ENCODE results near the gene RIPK1.
"Not testable (repeated sequence)": the region's sequence is repeated elsewhere in the genome, so short reads cannot be mapped to it uniquely, and the experiment has no call there.

Gene RIPK1

GRCh38 chr6:3137057-3137777, 68.9 kb downstream of the RIPK1 start:
- DNase-seq: no peak

- not testable (repeated sequence) for DNase-seq
These were observed 69.6 kb downstream of the RIPK1 start for GRCh38 chr6:3137873-3138272.

- no peak for DNase-seq
These were observed 70.0 kb downstream of the RIPK1 start for GRCh38 chr6:3138341-3138740.

- no peak for DNase-seq
These were observed 71.0 kb downstream of the RIPK1 start for GRCh38 chr6:3139090-3139903.

- no peak for DNase-seq
These were observed 71.9 kb downstream of the RIPK1 start for GRCh38 chr6:3140201-3140600.

GRCh38 chr6:3142536-3142935, 74.2 kb downstream of the RIPK1 start:
- DNase-seq: no peak

GRCh38 chr6:3143158-3143557, 74.9 kb downstream of the RIPK1 start:
- DNase-seq: no peak

GRCh38 chr6:3144571-3144970, 76.3 kb downstream of the RIPK1 start:
- DNase-seq: no peak

GRCh38 chr6:3147914-3148757, 79.8 kb downstream of the RIPK1 start:
- DNase-seq: no peak

- no peak for DNase-seq
These were observed 83.4 kb downstream of the RIPK1 start for GRCh38 chr6:3151691-3152090.

- no peak for DNase-seq
These were observed 84.4 kb downstream of the RIPK1 start for GRCh38 chr6:3152689-3153088.

- DNase-seq: not testable (repeated sequence)
These were observed 87.1 kb downstream of the RIPK1 start for GRCh38 chr6:3155416-3155815.

GRCh38 chr6:3156184-3157130, 88.2 kb downstream of the RIPK1 start:
- peak in 1 of 4 experiments; percentile 16 for DNase-seq

GRCh38 chr6:3157131-3157933, 89.0 kb downstream of the RIPK1 start, which contains the start of gene TUBB2A:
TUBB2A (minus strand) TSS chr6:3157544; CDS start chr6:3157463, 81 bp downstream.
- peak; percentile 38 to 88 (median 64) for DNase-seq

GRCh38 chr6:3159805-3160781, 91.8 kb downstream of the RIPK1 start:
- peak in 3 of 4 experiments; percentile 6 to 53 (median 28) for DNase-seq

- DNase-seq: no peak
These were observed 93.8 kb downstream of the RIPK1 start for GRCh38 chr6:3162067-3162497.

GRCh38 chr6:3162565-3163247, 94.4 kb downstream of the RIPK1 start:
- peak in 2 of 4 experiments; percentile 28 to 52 for DNase-seq

- no peak for DNase-seq
These were observed 94.9 kb downstream of the RIPK1 start for GRCh38 chr6:3163248-3163594.

GRCh38 chr6:3164388-3164787, 96.1 kb downstream of the RIPK1 start:
- DNase-seq: no peak
